ENCODE measurements around the gene DLG2. TPM values are rescaled to one million over a fixed set of nuclear protein-coding genes. Genes with fewer than 3 reads are reported as not detected.

The DLG2 gene
- total RNA-seq, 1 experiment from 2014 or later: 17.5 TPM

DNA sequence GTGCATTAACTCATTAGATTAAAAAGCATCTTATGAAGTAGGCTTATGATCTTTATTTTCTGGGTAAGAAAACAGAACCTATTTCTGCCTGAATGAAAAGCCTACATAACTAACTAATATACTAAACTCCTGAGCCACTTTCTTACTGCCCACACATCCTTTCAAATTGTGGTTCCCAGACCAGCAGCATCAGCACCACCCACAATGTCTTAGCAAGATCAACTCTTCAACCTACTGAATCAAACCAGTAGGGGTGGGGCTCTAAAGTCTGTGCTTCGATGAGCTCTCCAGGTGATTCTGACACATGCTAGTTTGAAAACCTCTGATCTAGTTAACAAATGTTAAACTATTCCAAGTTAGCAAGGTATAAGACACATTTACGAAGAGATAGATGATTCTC lies 462.4 kb downstream of the DLG2 start (continued):
- TF ChIP-seq, protein P1, sequence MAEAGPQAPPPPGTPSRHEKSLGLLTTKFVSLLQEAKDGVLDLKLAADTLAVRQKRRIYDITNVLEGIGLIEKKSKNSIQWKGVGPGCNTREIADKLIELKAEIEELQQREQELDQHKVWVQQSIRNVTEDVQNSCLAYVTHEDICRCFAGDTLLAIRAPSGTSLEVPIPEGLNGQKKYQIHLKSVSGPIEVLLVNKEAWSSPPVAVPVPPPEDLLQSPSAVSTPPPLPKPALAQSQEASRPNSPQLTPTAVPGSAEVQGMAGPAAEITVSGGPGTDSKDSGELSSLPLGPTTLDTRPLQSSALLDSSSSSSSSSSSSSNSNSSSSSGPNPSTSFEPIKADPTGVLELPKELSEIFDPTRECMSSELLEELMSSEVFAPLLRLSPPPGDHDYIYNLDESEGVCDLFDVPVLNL (CRISPR knock-in tag; IDR thresholded peaks at IDR 0.05; ENCODE audit: borderline replicate concordance, low read depth): no peak
- TF ChIP-seq ZNF532 (CRISPR knock-in tag; IDR thresholded peaks at IDR 0.05; ENCODE audit: borderline replicate concordance) (no peak), GTF2I (CRISPR knock-in tag; conservative IDR thresholded peaks at IDR 0.05) (no peak), ATF6 (CRISPR knock-in tag; IDR thresholded peaks at IDR 0.05) (no peak), HMGXB4 (CRISPR knock-in tag; IDR thresholded peaks at IDR 0.05) (no peak), ARID4B (CRISPR knock-in tag; IDR thresholded peaks at IDR 0.05; ENCODE audit: borderline replicate concordance) (no peak), ZNF396 (CRISPR knock-in tag; IDR thresholded peaks at IDR 0.05; ENCODE audit: borderline replicate concordance) (no peak), GRHL2 (CRISPR knock-in tag; IDR thresholded peaks at IDR 0.05; ENCODE audit: insufficient replicate concordance, severe bottlenecking) (no peak)

DNA sequence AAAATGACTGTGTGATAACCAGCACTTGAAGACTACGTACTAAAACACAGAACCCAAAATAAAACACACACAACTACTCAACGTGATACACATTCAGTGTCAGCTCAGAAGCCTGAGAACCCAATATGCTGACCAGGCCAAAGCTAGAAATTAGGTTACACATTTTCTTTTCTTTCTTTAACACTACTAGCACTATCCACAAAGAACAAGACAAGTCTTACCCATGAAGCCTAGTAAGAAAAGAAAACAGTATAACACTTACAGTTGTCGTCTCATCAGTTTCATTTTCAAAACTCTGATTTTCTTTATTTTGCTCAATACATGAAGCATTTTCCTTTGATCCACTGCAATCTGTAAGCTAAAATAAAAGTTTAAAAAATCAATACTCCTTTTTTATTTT lies 472.9 kb downstream of the DLG2 start:
- Mint-ChIP-seq H3K36me3 (peaks cover 21% of the 10 kb centered on the region), H3K27me3 (ENCODE audit: low read depth) (peaks cover 15% of the 10 kb centered on the region), H3K4me3 (no peak overlapping the region), H3K9me3 (peaks cover 44% of the 10 kb centered on the region), H3K27ac (no peak overlapping the region), H3K4me1 (peaks cover 16% of the 10 kb centered on the region)
- ATAC-seq: no peak
- POLR2A ChIA-PET: no interaction called here
- CTCF ChIA-PET: interaction anchor here (0.8 kb wide), 1 partner anchor 431 kb away, joined by 3 read pairs; no protein-coding TSS in a partner anchor
- DNase-seq (ENCODE audit: low spot score): no peak
- TF ChIP-seq ZNF396 (CRISPR knock-in tag; IDR thresholded peaks at IDR 0.05; ENCODE audit: borderline replicate concordance) (no peak), ZSCAN18 (CRISPR knock-in tag; IDR thresholded peaks at IDR 0.05) (no peak), SOX15 (CRISPR knock-in tag; IDR thresholded peaks at IDR 0.05) (no peak), SMAD4 (CRISPR knock-in tag; IDR thresholded peaks at IDR 0.05) (no peak), ZNF512 (CRISPR knock-in tag; IDR thresholded peaks at IDR 0.05; ENCODE audit: borderline replicate concordance) (no peak), ZNF416 (CRISPR knock-in tag; IDR thresholded peaks at IDR 0.05) (no peak), ATF3 (CRISPR knock-in tag; conservative IDR thresholded peaks at IDR 0.05) (no peak), EMX1 (CRISPR knock-in tag; IDR thresholded peaks at IDR 0.05) (no peak)
- TF ChIP-seq, protein P1 (CRISPR knock-in tag; IDR thresholded peaks at IDR 0.05; ENCODE audit: borderline replicate concordance, low read depth): no peak

Data from WTC11 (cell line).